Stimulated activated CD4-positive, alpha-beta T cell treated with anti-CD3 and anti-CD28 coated beads, Interleukin-1b, Interleukin-23, amount 100 ng/mL, for 48 hours (primary cell): ENCODE measurements around the gene CACNG1.
"Not testable (repeated sequence)": the region's sequence is repeated elsewhere in the genome, so short reads cannot be mapped to it uniquely, and the experiment has no call there.

ENCODE experiments used
- DNase-seq: peaks from one replicate; pipeline ENCODE4 v3.0.0-alpha.2; 2020

The CACNG1 gene

GRCh38 chr17:67026341-67026740 lies 18.0 kb upstream of the CACNG1 start:
- no peak for DNase-seq

- DNase-seq, result no peak
Observed at GRCh38 chr17:67027031-67027628, 17.2 kb upstream of the CACNG1 start.

GRCh38 chr17:67030641-67031040 lies 13.7 kb upstream of the CACNG1 start:
- DNase-seq, result no peak

- DNase-seq, result no peak
Observed at GRCh38 chr17:67032382-67032781, 12.0 kb upstream of the CACNG1 start.

- DNase-seq, result no peak
Observed at GRCh38 chr17:67032985-67033384, 11.4 kb upstream of the CACNG1 start.

GRCh38 chr17:67033613-67034012 lies 10.7 kb upstream of the CACNG1 start:
- DNase-seq, result no peak

GRCh38 chr17:67035131-67036083 lies 8.9 kb upstream of the CACNG1 start:
- DNase-seq, result no peak

- no peak for DNase-seq
Observed at GRCh38 chr17:67038861-67039365, 5.4 kb upstream of the CACNG1 start.

GRCh38 chr17:67040652-67041051 lies 3.7 kb upstream of the CACNG1 start:
- no peak for DNase-seq

GRCh38 chr17:67041119-67041518 lies 3.2 kb upstream of the CACNG1 start:
- DNase-seq, result not testable (repeated sequence)

- DNase-seq, result no peak
Observed at GRCh38 chr17:67041531-67041930, 2.8 kb upstream of the CACNG1 start.

GRCh38 chr17:67041941-67042899 lies 2.1 kb upstream of the CACNG1 start:
- no peak for DNase-seq

GRCh38 chr17:67043283-67043682 lies 1.1 kb upstream of the CACNG1 start:
- no peak for DNase-seq

- DNase-seq, result no peak
Observed at GRCh38 chr17:67044940-67045339, 586 bp downstream of the CACNG1 start.

GRCh38 chr17:67046398-67046797 lies 2.0 kb downstream of the CACNG1 start:
- no peak for DNase-seq

- DNase-seq, result no peak
Observed at GRCh38 chr17:67047382-67047781, 3.0 kb downstream of the CACNG1 start.

GRCh38 chr17:67049025-67049739 lies 4.8 kb downstream of the CACNG1 start:
- DNase-seq, result no peak

- no peak for DNase-seq
Observed at GRCh38 chr17:67050066-67050465, 5.7 kb downstream of the CACNG1 start.

- no peak for DNase-seq
Observed at GRCh38 chr17:67050471-67051154, 6.3 kb downstream of the CACNG1 start.

GRCh38 chr17:67051155-67051538 lies 6.8 kb downstream of the CACNG1 start:
- DNase-seq, result no peak

- DNase-seq, result no peak
Observed at GRCh38 chr17:67051837-67052236, 7.5 kb downstream of the CACNG1 start.
